GM23338 (cell line): ENCODE results near the gene ATOH8. TPM values are rescaled to one million over a fixed set of nuclear protein-coding genes. Genes with fewer than 3 reads are reported as not detected.

Experiments
- ATAC-seq: fragments of 200-7000 bp; cut with Tn5 transposase; 3 replicates; pipeline ENCODE4 v1.9.1; 2020
- DNase-seq: peaks from one replicate; pipeline ENCODE4 v3.0.0-alpha.2; 2015; ENCODE audit warnings: low spot score
- H2AFZ ChIP-seq: fragments of 200-600 bp; sonication (generic); 2 replicates; pipeline ENCODE4 v1.8.0; 2016; ENCODE audit warnings: antibody characterized with exemption, mild to moderate bottlenecking, moderate library complexity
- H3F3A ChIP-seq: fragments of 200-600 bp; sonication (generic); replicated peaks from 2 replicates; pipeline ENCODE4 v1.8.0; 2017; ENCODE audit warnings: antibody characterized with exemption, mixed run types, low read depth
- H3K27ac ChIP-seq: fragments of 200-600 bp; sonication (generic); 2 replicates; pipeline ENCODE4 v1.6.1; 2016; ENCODE audit warnings: low read depth
- H3K27me3 ChIP-seq: fragments of 200-600 bp; sonication (generic); 2 replicates; pipeline ENCODE4 v1.8.0; 2016; ENCODE audit warnings: mild to moderate bottlenecking, mixed run types, moderate library complexity; ENCODE audit not compliant: insufficient read depth
- H3K36me3 ChIP-seq: fragments of 200-600 bp; sonication (generic); 2 replicates; pipeline ENCODE4 v1.8.0; 2016; ENCODE audit warnings: mild to moderate bottlenecking; ENCODE audit not compliant: insufficient read depth
- H3K4me1 ChIP-seq: fragments of 200-600 bp; sonication (generic); 2 replicates; pipeline ENCODE4 v1.8.0; 2016; ENCODE audit warnings: mild to moderate bottlenecking, moderate library complexity; ENCODE audit not compliant: insufficient read depth
- H3K4me2 ChIP-seq: fragments of 200-600 bp; sonication (generic); 2 replicates; pipeline ENCODE4 v1.7.1; 2017; ENCODE audit warnings: mixed run types
- H3K4me3 ChIP-seq: fragments of 200-600 bp; sonication (generic); 2 replicates; pipeline ENCODE4 v1.6.1; 2016; ENCODE audit warnings: mixed run types
- H3K79me2 ChIP-seq: fragments of 200-600 bp; sonication (generic); replicated peaks from 2 replicates; pipeline ENCODE4 v1.8.0; 2017; ENCODE audit warnings: mild to moderate bottlenecking; ENCODE audit not compliant: insufficient read depth
- H3K9me2 ChIP-seq: fragments of 200-600 bp; sonication (generic); 2 replicates; pipeline ENCODE4 v1.8.0; 2017; ENCODE audit not compliant: insufficient read depth
- H4K20me1 ChIP-seq: fragments of 200-600 bp; sonication (generic); replicated peaks from 2 replicates; pipeline ENCODE4 v1.8.0; 2017; ENCODE audit warnings: mild to moderate bottlenecking; ENCODE audit not compliant: insufficient read depth
- H3K27ac Mint-ChIP-seq: 2 replicates; pipeline ENCODE4 v1.8.0; 2020; ENCODE audit warnings: inconsistent platforms, mild to moderate bottlenecking, moderate library complexity, mixed read lengths
- H3K27me3 Mint-ChIP-seq: 3 replicates; pipeline ENCODE4 v1.8.0; 2022; ENCODE audit warnings: low read depth, mild to moderate bottlenecking, moderate library complexity, mixed read lengths, inconsistent platforms; ENCODE audit not compliant: insufficient read depth, poor library complexity
- H3K36me3 Mint-ChIP-seq: 3 replicates; pipeline ENCODE4 v1.8.0; 2021; ENCODE audit warnings: low read depth, mild to moderate bottlenecking, inconsistent platforms, moderate library complexity, mixed read lengths
- H3K4me1 Mint-ChIP-seq: 3 replicates; pipeline ENCODE4 v1.8.0; 2020; ENCODE audit warnings: mild to moderate bottlenecking, inconsistent platforms, mixed read lengths
- H3K4me3 Mint-ChIP-seq: 3 replicates; pipeline ENCODE4 v1.8.0; 2021; ENCODE audit warnings: moderate library complexity, mild to moderate bottlenecking, inconsistent platforms, mixed read lengths
- H3K9me3 Mint-ChIP-seq: 3 replicates; pipeline ENCODE4 v1.8.0; 2020; ENCODE audit warnings: moderate library complexity, mild to moderate bottlenecking, inconsistent platforms, mixed read lengths
- CREB1 ChIP-seq: fragments of 250-450 bp; sonication (Bioruptor Pico); IDR thresholded peaks from 2 replicates; pipeline ENCODE4 v1.5.0; 2020; ENCODE audit warnings: low read depth, mild to moderate bottlenecking, moderate library complexity
- EZH2 ChIP-seq: fragments of 200-600 bp; sonication (generic); IDR thresholded peaks from one replicate; pipeline ENCODE4 v1.8.0; 2017; ENCODE audit warnings: antibody characterized with exemption, mild to moderate bottlenecking, low read depth; ENCODE audit not compliant: unreplicated experiment
- EZH2phosphoT487 ChIP-seq: fragments of 200-600 bp; sonication (generic); IDR thresholded peaks from one replicate; pipeline ENCODE4 v1.8.1; 2018; ENCODE audit warnings: antibody characterized with exemption; ENCODE audit not compliant: unreplicated experiment
- NANOG ChIP-seq: IDR thresholded peaks from 2 replicates; pipeline ENCODE4 v1.6.1; 2016; ENCODE audit warnings: antibody characterized with exemption, borderline replicate concordance
- POLR2AphosphoS5 ChIP-seq: IDR thresholded peaks from 2 replicates; pipeline ENCODE4 v1.6.1; 2016; ENCODE audit warnings: antibody characterized with exemption, low read depth
- STAT1 ChIP-seq: IDR thresholded peaks from one replicate; pipeline ENCODE4 v1.6.1; 2016; ENCODE audit warnings: antibody characterized with exemption; ENCODE audit not compliant: unreplicated experiment
- ZNF114 ChIP-seq: fragments of 250-450 bp; sonication (Bioruptor Pico); IDR thresholded peaks from 2 replicates; pipeline ENCODE4 v1.5.0; 2020; ENCODE audit warnings: mild to moderate bottlenecking, moderate library complexity
- ZNF331 ChIP-seq: fragments of 250-450 bp; sonication (Bioruptor Pico); IDR thresholded peaks from 2 replicates; pipeline ENCODE4 v1.5.0; 2020; ENCODE audit warnings: low read depth, mild to moderate bottlenecking, moderate library complexity
- polyA plus RNA-seq: library from polyadenylated mRNA; unstranded; fragments of >200 nt; fragmentation: Nextera tagmentation; extraction: Ambion mirVana; gene quantifications from 2 replicates; pipeline ENCODE4 v1.2.1, GENCODE V29; 2016
- total RNA-seq: library from RNA; depleted of rRNA; stranded (reverse); fragments of >200 nt; shearing (Covaris generic); gene quantifications from 2 replicates; pipeline ENCODE4 v1.2.3, GENCODE V29; 2014
- TF ChIP-seq, protein P1 (sequence below), 2 experiments: fragments of 200-600 bp in 1 of 2; sonication (generic) in 1 of 2; conservative IDR thresholded peaks; 2 replicates each; pipeline versions ENCODE4 v1.5.1 to v1.6.1; 2016 to 2017; ENCODE audit warnings: antibody characterized with exemption in 2 of 2, low read depth in 2 of 2, mild to moderate bottlenecking in 2 of 2, moderate library complexity in 1 of 2
- TF ChIP-seq, protein P2 (sequence below): fragments of 250-450 bp; sonication (Bioruptor Pico); IDR thresholded peaks from 2 replicates; pipeline ENCODE4 v1.5.0; 2020; ENCODE audit warnings: mild to moderate bottlenecking, moderate library complexity
- TF ChIP-seq, protein P3 (sequence below): IDR thresholded peaks from 2 replicates; pipeline ENCODE4 v1.6.1; 2016; ENCODE audit warnings: antibody characterized with exemption
- TF ChIP-seq, protein P4 (sequence below): IDR thresholded peaks from one replicate; pipeline ENCODE4 v1.6.1; 2018; ENCODE audit warnings: antibody characterized with exemption; ENCODE audit not compliant: unreplicated experiment

The ATOH8 gene
- total and polyA plus RNA-seq, 2 experiments from 2014 or later = 0.11 to 0.97 TPM

DNA sequence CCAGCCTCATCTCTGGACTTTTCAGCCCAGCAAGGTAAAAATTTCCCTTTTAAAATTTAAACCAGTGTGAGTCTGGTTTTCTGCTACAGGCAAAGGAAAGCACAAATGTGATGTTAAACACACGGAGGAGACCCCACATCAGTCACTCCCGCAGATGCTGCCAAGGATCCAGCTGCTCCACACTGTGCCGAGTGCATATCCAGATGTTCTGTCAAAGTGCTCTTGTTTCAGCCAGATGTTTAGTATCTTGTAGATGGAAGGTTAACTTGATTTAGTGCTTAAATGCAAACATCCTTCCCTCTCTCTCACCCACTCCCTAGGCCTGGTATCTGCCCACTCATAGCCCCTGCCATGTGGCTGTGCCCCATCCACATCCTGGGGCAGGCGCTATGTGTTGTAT lies 15.8 kb upstream of the ATOH8 start:
- Histone ChIP-seq H3K4me1 (0 out of 2 replicates have a peak, but pooled peaks cover 7% of the 10 kb centered on the region), H3F3A (no peaks in the 10 kb centered on the region), H3K27ac (no peak overlapping the region), H3K4me2 (no peak overlapping the region), H3K4me3 (no peak overlapping the region), H3K9me2 (no peaks in the 10 kb centered on the region), H3K79me2 (no peaks in the 10 kb centered on the region), H3K27me3 (no peaks in the 10 kb centered on the region), H3K36me3 (no peaks in the 10 kb centered on the region), H2AFZ (no peak overlapping the region), H4K20me1 (no peaks in the 10 kb centered on the region)
- DNase-seq (no peak), ATAC-seq (no peak)
- H3K36me3 Mint-ChIP-seq = no peaks in the 10 kb centered on the region
- TF ChIP-seq EZH2phosphoT487 = no peak
- TF ChIP-seq ZNF114 (CRISPR knock-in tag) = no peak
- TF ChIP-seq, protein P1, sequence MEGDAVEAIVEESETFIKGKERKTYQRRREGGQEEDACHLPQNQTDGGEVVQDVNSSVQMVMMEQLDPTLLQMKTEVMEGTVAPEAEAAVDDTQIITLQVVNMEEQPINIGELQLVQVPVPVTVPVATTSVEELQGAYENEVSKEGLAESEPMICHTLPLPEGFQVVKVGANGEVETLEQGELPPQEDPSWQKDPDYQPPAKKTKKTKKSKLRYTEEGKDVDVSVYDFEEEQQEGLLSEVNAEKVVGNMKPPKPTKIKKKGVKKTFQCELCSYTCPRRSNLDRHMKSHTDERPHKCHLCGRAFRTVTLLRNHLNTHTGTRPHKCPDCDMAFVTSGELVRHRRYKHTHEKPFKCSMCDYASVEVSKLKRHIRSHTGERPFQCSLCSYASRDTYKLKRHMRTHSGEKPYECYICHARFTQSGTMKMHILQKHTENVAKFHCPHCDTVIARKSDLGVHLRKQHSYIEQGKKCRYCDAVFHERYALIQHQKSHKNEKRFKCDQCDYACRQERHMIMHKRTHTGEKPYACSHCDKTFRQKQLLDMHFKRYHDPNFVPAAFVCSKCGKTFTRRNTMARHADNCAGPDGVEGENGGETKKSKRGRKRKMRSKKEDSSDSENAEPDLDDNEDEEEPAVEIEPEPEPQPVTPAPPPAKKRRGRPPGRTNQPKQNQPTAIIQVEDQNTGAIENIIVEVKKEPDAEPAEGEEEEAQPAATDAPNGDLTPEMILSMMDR (conservative IDR thresholded peaks at IDR 0.05; ENCODE audit: low read depth in 2 of 2) = no peak
- TF ChIP-seq, protein P2, sequence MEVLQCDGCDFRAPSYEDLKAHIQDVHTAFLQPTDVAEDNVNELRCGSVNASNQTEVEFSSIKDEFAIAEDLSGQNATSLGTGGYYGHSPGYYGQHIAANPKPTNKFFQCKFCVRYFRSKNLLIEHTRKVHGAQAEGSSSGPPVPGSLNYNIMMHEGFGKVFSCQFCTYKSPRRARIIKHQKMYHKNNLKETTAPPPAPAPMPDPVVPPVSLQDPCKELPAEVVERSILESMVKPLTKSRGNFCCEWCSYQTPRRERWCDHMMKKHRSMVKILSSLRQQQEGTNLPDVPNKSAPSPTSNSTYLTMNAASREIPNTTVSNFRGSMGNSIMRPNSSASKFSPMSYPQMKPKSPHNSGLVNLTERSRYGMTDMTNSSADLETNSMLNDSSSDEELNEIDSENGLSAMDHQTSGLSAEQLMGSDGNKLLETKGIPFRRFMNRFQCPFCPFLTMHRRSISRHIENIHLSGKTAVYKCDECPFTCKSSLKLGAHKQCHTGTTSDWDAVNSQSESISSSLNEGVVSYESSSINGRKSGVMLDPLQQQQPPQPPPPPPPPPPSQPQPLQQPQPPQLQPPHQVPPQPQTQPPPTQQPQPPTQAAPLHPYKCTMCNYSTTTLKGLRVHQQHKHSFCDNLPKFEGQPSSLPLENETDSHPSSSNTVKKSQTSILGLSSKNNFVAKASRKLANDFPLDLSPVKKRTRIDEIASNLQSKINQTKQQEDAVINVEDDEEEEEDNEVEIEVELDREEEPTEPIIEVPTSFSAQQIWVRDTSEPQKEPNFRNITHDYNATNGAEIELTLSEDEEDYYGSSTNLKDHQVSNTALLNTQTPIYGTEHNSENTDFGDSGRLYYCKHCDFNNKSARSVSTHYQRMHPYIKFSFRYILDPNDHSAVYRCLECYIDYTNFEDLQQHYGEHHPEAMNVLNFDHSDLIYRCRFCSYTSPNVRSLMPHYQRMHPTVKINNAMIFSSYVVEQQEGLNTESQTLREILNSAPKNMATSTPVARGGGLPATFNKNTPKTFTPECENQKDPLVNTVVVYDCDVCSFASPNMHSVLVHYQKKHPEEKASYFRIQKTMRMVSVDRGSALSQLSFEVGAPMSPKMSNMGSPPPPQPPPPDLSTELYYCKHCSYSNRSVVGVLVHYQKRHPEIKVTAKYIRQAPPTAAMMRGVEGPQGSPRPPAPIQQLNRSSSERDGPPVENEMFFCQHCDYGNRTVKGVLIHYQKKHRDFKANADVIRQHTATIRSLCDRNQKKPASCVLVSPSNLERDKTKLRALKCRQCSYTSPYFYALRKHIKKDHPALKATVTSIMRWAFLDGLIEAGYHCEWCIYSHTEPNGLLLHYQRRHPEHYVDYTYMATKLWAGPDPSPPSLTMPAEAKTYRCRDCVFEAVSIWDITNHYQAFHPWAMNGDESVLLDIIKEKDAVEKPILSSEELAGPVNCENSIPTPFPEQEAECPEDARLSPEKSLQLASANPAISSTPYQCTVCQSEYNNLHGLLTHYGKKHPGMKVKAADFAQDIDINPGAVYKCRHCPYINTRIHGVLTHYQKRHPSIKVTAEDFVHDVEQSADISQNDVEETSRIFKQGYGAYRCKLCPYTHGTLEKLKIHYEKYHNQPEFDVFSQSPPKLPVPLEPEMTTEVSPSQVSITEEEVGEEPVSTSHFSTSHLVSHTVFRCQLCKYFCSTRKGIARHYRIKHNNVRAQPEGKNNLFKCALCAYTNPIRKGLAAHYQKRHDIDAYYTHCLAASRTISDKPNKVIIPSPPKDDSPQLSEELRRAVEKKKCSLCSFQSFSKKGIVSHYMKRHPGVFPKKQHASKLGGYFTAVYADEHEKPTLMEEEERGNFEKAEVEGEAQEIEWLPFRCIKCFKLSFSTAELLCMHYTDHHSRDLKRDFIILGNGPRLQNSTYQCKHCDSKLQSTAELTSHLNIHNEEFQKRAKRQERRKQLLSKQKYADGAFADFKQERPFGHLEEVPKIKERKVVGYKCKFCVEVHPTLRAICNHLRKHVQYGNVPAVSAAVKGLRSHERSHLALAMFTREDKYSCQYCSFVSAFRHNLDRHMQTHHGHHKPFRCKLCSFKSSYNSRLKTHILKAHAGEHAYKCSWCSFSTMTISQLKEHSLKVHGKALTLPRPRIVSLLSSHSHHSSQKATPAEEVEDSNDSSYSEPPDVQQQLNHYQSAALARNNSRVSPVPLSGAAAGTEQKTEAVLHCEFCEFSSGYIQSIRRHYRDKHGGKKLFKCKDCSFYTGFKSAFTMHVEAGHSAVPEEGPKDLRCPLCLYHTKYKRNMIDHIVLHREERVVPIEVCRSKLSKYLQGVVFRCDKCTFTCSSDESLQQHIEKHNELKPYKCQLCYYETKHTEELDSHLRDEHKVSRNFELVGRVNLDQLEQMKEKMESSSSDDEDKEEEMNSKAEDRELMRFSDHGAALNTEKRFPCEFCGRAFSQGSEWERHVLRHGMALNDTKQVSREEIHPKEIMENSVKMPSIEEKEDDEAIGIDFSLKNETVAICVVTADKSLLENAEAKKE = no peak
- no peak for TF ChIP-seq POLR2AphosphoS5
- no peak for TF ChIP-seq EZH2
- TF ChIP-seq STAT1 = no peak
- no peak for TF ChIP-seq NANOG
- TF ChIP-seq ZNF331 (CRISPR knock-in tag) = no peak
- TF ChIP-seq CREB1 (CRISPR knock-in tag) = no peak
- TF ChIP-seq, protein P3, sequence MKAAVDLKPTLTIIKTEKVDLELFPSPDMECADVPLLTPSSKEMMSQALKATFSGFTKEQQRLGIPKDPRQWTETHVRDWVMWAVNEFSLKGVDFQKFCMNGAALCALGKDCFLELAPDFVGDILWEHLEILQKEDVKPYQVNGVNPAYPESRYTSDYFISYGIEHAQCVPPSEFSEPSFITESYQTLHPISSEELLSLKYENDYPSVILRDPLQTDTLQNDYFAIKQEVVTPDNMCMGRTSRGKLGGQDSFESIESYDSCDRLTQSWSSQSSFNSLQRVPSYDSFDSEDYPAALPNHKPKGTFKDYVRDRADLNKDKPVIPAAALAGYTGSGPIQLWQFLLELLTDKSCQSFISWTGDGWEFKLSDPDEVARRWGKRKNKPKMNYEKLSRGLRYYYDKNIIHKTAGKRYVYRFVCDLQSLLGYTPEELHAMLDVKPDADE = no peak
- TF ChIP-seq, protein P4, sequence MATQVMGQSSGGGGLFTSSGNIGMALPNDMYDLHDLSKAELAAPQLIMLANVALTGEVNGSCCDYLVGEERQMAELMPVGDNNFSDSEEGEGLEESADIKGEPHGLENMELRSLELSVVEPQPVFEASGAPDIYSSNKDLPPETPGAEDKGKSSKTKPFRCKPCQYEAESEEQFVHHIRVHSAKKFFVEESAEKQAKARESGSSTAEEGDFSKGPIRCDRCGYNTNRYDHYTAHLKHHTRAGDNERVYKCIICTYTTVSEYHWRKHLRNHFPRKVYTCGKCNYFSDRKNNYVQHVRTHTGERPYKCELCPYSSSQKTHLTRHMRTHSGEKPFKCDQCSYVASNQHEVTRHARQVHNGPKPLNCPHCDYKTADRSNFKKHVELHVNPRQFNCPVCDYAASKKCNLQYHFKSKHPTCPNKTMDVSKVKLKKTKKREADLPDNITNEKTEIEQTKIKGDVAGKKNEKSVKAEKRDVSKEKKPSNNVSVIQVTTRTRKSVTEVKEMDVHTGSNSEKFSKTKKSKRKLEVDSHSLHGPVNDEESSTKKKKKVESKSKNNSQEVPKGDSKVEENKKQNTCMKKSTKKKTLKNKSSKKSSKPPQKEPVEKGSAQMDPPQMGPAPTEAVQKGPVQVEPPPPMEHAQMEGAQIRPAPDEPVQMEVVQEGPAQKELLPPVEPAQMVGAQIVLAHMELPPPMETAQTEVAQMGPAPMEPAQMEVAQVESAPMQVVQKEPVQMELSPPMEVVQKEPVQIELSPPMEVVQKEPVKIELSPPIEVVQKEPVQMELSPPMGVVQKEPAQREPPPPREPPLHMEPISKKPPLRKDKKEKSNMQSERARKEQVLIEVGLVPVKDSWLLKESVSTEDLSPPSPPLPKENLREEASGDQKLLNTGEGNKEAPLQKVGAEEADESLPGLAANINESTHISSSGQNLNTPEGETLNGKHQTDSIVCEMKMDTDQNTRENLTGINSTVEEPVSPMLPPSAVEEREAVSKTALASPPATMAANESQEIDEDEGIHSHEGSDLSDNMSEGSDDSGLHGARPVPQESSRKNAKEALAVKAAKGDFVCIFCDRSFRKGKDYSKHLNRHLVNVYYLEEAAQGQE = no peak
- no peak overlapping the region for H3K4me3 Mint-ChIP-seq
- no peak overlapping the region for H3K27ac Mint-ChIP-seq
- H3K9me3 Mint-ChIP-seq = no peaks in the 10 kb centered on the region
- peaks cover 6% of the 10 kb centered on the region for H3K27me3 Mint-ChIP-seq
- H3K4me1 Mint-ChIP-seq = peaks cover 12% of the 10 kb centered on the region
